Measurements from ENCODE around the gene MERTK. TPM values are rescaled to one million over a fixed set of nuclear protein-coding genes. Genes with fewer than 3 reads are reported as not detected.
A peak's percentile ranks its signal among the peaks of the same experiment; 100 is the strongest.

The MERTK gene
- total RNA-seq, 1 experiment from 2014 or later, result 18.4 TPM

DNA sequence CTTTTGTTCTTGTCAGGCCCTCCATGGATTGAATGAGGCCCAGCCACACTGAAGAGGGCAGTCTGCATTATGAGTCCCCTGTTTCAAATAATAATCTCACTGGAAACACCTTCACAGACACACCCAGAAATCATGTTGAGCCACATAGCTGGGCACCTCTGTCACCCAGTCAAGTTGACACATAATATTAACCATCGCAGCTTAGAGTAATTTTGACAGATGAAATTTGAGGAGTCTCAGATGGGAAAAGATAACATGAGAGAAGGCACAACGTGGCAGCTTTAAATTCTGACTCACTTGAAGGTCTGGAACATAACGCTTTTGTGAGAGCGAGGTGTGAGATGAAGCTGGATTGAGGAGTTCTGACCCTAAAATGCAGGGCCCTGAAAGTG, 85.8 kb downstream of the MERTK start:
- no peak overlapping the region for H3K27ac ChIP-seq (ENCODE audit: low read depth, low read length, poor library complexity, severe bottlenecking)
- ChIA-PET CTCF (no interaction called here), POLR2A (ENCODE audit: low non-redundant PET) (no interaction called here)
- H3K9me3 ChIP-seq (ENCODE audit: low read depth, low read length, poor library complexity, severe bottlenecking), result no peaks in the 10 kb centered on the region
- no TSS peak for BruUV-seq (replicated peaks)
- peaks cover 9% of the 10 kb centered on the region for H3K4me1 ChIP-seq (ENCODE audit: insufficient read depth, low read length, poor library complexity, severe bottlenecking)
- intact Hi-C loops (cut with micrococcal nuclease; ENCODE audit: unreplicated experiment), result no loop called here
- no peaks in the 10 kb centered on the region for H3K27me3 ChIP-seq (replicated peaks; ENCODE audit: insufficient read depth, low read depth, low read length, poor library complexity)
- H3K36me3 ChIP-seq (ENCODE audit: insufficient read depth, low read length, poor library complexity, severe bottlenecking), result peaks cover 12% of the 10 kb centered on the region
- no peak for DNase-seq (ENCODE audit: low spot score)
- TF ChIP-seq, protein P1, sequence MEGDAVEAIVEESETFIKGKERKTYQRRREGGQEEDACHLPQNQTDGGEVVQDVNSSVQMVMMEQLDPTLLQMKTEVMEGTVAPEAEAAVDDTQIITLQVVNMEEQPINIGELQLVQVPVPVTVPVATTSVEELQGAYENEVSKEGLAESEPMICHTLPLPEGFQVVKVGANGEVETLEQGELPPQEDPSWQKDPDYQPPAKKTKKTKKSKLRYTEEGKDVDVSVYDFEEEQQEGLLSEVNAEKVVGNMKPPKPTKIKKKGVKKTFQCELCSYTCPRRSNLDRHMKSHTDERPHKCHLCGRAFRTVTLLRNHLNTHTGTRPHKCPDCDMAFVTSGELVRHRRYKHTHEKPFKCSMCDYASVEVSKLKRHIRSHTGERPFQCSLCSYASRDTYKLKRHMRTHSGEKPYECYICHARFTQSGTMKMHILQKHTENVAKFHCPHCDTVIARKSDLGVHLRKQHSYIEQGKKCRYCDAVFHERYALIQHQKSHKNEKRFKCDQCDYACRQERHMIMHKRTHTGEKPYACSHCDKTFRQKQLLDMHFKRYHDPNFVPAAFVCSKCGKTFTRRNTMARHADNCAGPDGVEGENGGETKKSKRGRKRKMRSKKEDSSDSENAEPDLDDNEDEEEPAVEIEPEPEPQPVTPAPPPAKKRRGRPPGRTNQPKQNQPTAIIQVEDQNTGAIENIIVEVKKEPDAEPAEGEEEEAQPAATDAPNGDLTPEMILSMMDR (conservative IDR thresholded peaks at IDR 0.05; ENCODE audit: low read depth, low read length), result no peak
- no peak for TF ChIP-seq EZH2 (IDR thresholded peaks at IDR 0.05; ENCODE audit: borderline replicate concordance, low read depth, low read length, poor library complexity, severe bottlenecking)
- H3K4me3 ChIP-seq (ENCODE audit: low read depth, low read length, poor library complexity, severe bottlenecking), result no peak overlapping the region

- CTCF ChIA-PET, result no interaction called here
- intact Hi-C loops (cut with micrococcal nuclease; ENCODE audit: unreplicated experiment), result no loop called here
- BruUV-seq (replicated peaks), result no TSS peak
These were observed 87.1 kb downstream of the MERTK start for GRCh38 chr2:111985514-111985913.

DNA sequence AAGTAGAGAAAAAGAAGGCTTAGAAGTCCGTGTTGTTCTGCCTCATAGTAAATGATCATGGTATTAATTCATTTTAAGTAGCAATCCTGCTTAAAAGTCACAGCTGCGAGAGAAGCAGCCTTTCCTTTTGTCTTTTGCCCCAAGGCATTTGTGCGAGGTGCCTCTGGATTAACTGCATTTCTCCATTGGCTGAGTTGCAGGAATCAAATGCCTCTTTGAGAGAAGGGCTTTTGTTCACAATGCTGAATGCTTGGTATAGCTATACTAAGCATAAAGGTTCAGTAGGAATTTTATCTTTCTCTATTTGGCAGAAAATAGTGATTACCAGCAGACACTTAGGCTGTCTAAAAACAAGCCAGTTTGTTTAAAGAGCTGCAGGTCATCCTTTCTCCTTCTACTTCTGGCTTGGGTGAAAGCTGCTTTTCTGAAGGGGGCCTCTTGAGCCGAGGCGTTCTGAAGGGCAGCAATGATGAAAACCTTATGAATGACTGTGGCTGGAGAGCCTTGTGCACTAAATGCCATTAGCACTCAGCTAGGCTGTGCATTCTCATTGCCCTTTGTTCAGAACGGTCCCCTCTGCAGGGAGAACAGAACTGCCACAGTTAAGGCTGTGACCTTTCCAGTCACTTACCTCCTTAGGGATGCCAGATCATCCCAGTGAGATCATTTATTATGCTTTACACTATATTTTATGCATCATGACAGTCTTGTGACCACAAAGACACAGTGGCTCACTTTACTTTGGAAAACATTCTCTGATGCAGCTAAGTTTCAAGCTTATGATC, 87.9 kb downstream of the MERTK start:
- Histone ChIP-seq H3K4me3 (ENCODE audit: low read depth, low read length, poor library complexity, severe bottlenecking) (no peak overlapping the region), H3K27me3 (replicated peaks; ENCODE audit: insufficient read depth, low read depth, low read length, poor library complexity) (no peaks in the 10 kb centered on the region), H3K9me3 (ENCODE audit: low read depth, low read length, poor library complexity, severe bottlenecking) (no peaks in the 10 kb centered on the region), H3K27ac (ENCODE audit: low read depth, low read length, poor library complexity, severe bottlenecking) (no peak overlapping the region), H3K4me1 (ENCODE audit: insufficient read depth, low read length, poor library complexity, severe bottlenecking) (peaks cover 9% of the 10 kb centered on the region), H3K36me3 (ENCODE audit: insufficient read depth, low read length, poor library complexity, severe bottlenecking) (peaks cover 12% of the 10 kb centered on the region)
- DNase-seq (ENCODE audit: low spot score), result peak; percentile 28
- TF ChIP-seq, protein P1 (conservative IDR thresholded peaks at IDR 0.05; ENCODE audit: low read depth, low read length), result no peak
- TF ChIP-seq EZH2 (IDR thresholded peaks at IDR 0.05; ENCODE audit: borderline replicate concordance, low read depth, low read length, poor library complexity, severe bottlenecking), result no peak
- ChIA-PET CTCF (no interaction called here), POLR2A (ENCODE audit: low non-redundant PET) (no interaction called here)
- intact Hi-C loops (cut with micrococcal nuclease; ENCODE audit: unreplicated experiment), result no loop called here
- no TSS peak for BruUV-seq (replicated peaks)

More at GRCh38 chr2:111985514-111985913, 87.1 kb downstream of the MERTK start:
- H3K9me3 ChIP-seq (ENCODE audit: low read depth, low read length, poor library complexity, severe bottlenecking), result no peaks in the 10 kb centered on the region
- POLR2A ChIA-PET (ENCODE audit: low non-redundant PET), result no interaction called here
- peaks cover 12% of the 10 kb centered on the region for H3K36me3 ChIP-seq (ENCODE audit: insufficient read depth, low read length, poor library complexity, severe bottlenecking)
- H3K4me3 ChIP-seq (ENCODE audit: low read depth, low read length, poor library complexity, severe bottlenecking), result no peak overlapping the region
- H3K27me3 ChIP-seq (replicated peaks; ENCODE audit: insufficient read depth, low read depth, low read length, poor library complexity), result no peaks in the 10 kb centered on the region
- TF ChIP-seq EZH2 (IDR thresholded peaks at IDR 0.05; ENCODE audit: borderline replicate concordance, low read depth, low read length, poor library complexity, severe bottlenecking), result no peak
- TF ChIP-seq, protein P1 (conservative IDR thresholded peaks at IDR 0.05; ENCODE audit: low read depth, low read length), result no peak
- DNase-seq (ENCODE audit: low spot score), result no peak
- peaks cover 9% of the 10 kb centered on the region for H3K4me1 ChIP-seq (ENCODE audit: insufficient read depth, low read length, poor library complexity, severe bottlenecking)
- H3K27ac ChIP-seq (ENCODE audit: low read depth, low read length, poor library complexity, severe bottlenecking), result no peak overlapping the region

Data from A673 (cell line).